ENCODE measurements around the gene IGF2.
"Not testable (repeated sequence)": the region's sequence is repeated elsewhere in the genome, so short reads cannot be mapped to it uniquely, and the experiment has no call there.

GRCh38 chr11:2178055-2178773 lies 39.0 kb upstream of the IGF2 start:
- not testable (repeated sequence) for TF ChIP-seq CTCF (IDR thresholded peaks at IDR 0.05; ENCODE audit: insufficient read depth, low read length); POLR2AphosphoS5 (IDR thresholded peaks at IDR 0.05; ENCODE audit: low read depth); GABPA (IDR thresholded peaks at IDR 0.05; ENCODE audit: low read depth)

All from HL-60 (cell line).